MCF 10A (cell line): ENCODE data around the gene LRRFIP2. TPM values are rescaled to one million over a fixed set of nuclear protein-coding genes. Genes with fewer than 3 reads are reported as not detected.

Experiments
- BruUV-seq: library from RNA; stranded (reverse); fragments of 400-500 nt; replicated peaks from 2 replicates; lab custom pipeline; 2021; lab: Mats Ljungman, UMichigan
- CTCF ChIA-PET: fragments of 300-600 bp; sonication (Branson Sonifier 250); formaldehyde crosslinking; extraction: SDS; loops from one replicate; lab custom pipeline; 2021; ENCODE audit warnings: antibody characterized with exemption, inconsistent platforms; lab: Yijun Ruan, JAX
- POLR2A ChIA-PET: fragments of 300-600, 350-650 bp; sonication (Branson Sonifier 250); formaldehyde crosslinking; extraction: SDS; loops from one replicate; lab custom pipeline; 2020; ENCODE audit warnings: antibody characterized with exemption, inconsistent platforms; lab: Yijun Ruan, JAX
- DNase-seq: peaks from one replicate; pipeline ENCODE4 v3.0.0-alpha.2; 2018; ENCODE audit not compliant: unreplicated experiment
- H3K27ac Mint-ChIP-seq: one replicate; pipeline ENCODE4 v1.8.0; 2022; ENCODE audit warnings: mild to moderate bottlenecking, low read depth, mixed read lengths; ENCODE audit not compliant: unreplicated experiment
- H3K27me3 Mint-ChIP-seq: one replicate; pipeline ENCODE4 v1.8.0; 2022; ENCODE audit warnings: mixed read lengths; ENCODE audit not compliant: insufficient read depth, unreplicated experiment
- H3K36me3 Mint-ChIP-seq: one replicate; pipeline ENCODE4 v1.8.0; 2022; ENCODE audit warnings: mild to moderate bottlenecking, moderate library complexity, mixed read lengths; ENCODE audit not compliant: insufficient read depth, unreplicated experiment
- H3K4me1 Mint-ChIP-seq: one replicate; pipeline ENCODE4 v1.8.0; 2022; ENCODE audit warnings: mixed read lengths; ENCODE audit not compliant: insufficient read depth, unreplicated experiment
- H3K4me3 Mint-ChIP-seq: one replicate; pipeline ENCODE4 v1.8.0; 2022; ENCODE audit warnings: mild to moderate bottlenecking, moderate library complexity, mixed read lengths; ENCODE audit not compliant: unreplicated experiment
- H3K9me3 Mint-ChIP-seq: one replicate; pipeline ENCODE4 v1.8.0; 2022; ENCODE audit warnings: mixed read lengths; ENCODE audit not compliant: unreplicated experiment
- intact Hi-C: fragments of 100-400 bp; cut with micrococcal nuclease; formaldehyde crosslinking; loops from 2 replicates; pipeline ENCODE4 v1.14.1; 2022
- total RNA-seq: library from RNA; stranded (reverse); gene quantifications from 2 replicates; pipeline ENCODE4 v1.2.3, GENCODE V29; 2022
- TF ChIP-seq, protein P1 (sequence below): fragments of 200-600 bp; IDR thresholded peaks from one replicate; pipeline ENCODE4 v1.8.0; 2022; ENCODE audit warnings: antibody characterized with exemption, mild to moderate bottlenecking; ENCODE audit not compliant: unreplicated experiment

LRRFIP2 gene
- total RNA-seq, 1 experiment from 2014 or later, result 76.6 TPM

DNA sequence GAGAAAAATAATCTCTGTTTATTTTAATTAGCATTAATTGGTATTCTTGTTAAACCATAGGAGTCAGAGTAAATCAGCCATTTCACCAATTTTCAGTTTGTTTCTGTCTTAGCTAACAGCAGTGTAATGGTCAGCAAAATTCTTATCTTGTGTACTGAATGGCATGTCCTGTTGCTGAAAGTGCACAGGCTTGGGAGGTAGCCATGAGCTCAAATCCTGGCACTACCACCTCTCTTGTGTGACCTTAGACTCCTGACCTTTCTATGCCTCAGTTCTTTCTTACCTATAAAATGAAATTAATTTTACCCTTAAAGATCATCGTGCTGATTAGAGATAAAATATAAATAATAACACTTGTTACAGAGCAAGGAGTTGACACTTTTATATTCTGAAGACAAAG is 145.3 kb downstream of the LRRFIP2 start:
- DNase-seq, result no peak
- no peak overlapping the region for H3K4me3 Mint-ChIP-seq
- TF ChIP-seq, protein P1, sequence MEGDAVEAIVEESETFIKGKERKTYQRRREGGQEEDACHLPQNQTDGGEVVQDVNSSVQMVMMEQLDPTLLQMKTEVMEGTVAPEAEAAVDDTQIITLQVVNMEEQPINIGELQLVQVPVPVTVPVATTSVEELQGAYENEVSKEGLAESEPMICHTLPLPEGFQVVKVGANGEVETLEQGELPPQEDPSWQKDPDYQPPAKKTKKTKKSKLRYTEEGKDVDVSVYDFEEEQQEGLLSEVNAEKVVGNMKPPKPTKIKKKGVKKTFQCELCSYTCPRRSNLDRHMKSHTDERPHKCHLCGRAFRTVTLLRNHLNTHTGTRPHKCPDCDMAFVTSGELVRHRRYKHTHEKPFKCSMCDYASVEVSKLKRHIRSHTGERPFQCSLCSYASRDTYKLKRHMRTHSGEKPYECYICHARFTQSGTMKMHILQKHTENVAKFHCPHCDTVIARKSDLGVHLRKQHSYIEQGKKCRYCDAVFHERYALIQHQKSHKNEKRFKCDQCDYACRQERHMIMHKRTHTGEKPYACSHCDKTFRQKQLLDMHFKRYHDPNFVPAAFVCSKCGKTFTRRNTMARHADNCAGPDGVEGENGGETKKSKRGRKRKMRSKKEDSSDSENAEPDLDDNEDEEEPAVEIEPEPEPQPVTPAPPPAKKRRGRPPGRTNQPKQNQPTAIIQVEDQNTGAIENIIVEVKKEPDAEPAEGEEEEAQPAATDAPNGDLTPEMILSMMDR, result no peak
- no peaks in the 10 kb centered on the region for H3K4me1 Mint-ChIP-seq
- peaks cover 95% of the 10 kb centered on the region for H3K36me3 Mint-ChIP-seq
- ChIA-PET CTCF (no interaction called here), POLR2A (interaction anchor here (1.0 kb wide), 1 partner anchor 11 kb away, joined by 3 read pairs; no protein-coding TSS in a partner anchor)
- no TSS peak for BruUV-seq
- H3K27me3 Mint-ChIP-seq, result no peaks in the 10 kb centered on the region
- intact Hi-C loops, result no loop called here
- H3K9me3 Mint-ChIP-seq, result peaks cover 9% of the 10 kb centered on the region
- no peak overlapping the region for H3K27ac Mint-ChIP-seq

GRCh38 chr3:37028329-37028728 is 146.1 kb downstream of the LRRFIP2 start:
- intact Hi-C loops, result no loop called here
- no peak for DNase-seq
- TF ChIP-seq, protein P1, result no peak
- ChIA-PET CTCF (interaction anchor here (0.7 kb wide), 1 partner anchor 9 kb away, joined by 3 read pairs; no protein-coding TSS in a partner anchor), POLR2A (no interaction called here)
- Mint-ChIP-seq H3K27me3 (no peaks in the 10 kb centered on the region), H3K4me3 (no peak overlapping the region), H3K9me3 (peaks cover 9% of the 10 kb centered on the region), H3K4me1 (no peaks in the 10 kb centered on the region), H3K27ac (no peak overlapping the region), H3K36me3 (peaks cover 99% of the 10 kb centered on the region)
- no TSS peak for BruUV-seq

- no peaks in the 10 kb centered on the region for H3K27me3 Mint-ChIP-seq
- intact Hi-C loops, result no loop called here
Measured at GRCh38 chr3:37026851-37027250, 147.5 kb downstream of the LRRFIP2 start.

GRCh38 chr3:37025561-37026335 is 148.6 kb downstream of the LRRFIP2 start:
- intact Hi-C loops, result no loop called here
- BruUV-seq, result no TSS peak
- no peak overlapping the region for H3K4me3 Mint-ChIP-seq
- no peak overlapping the region for H3K27ac Mint-ChIP-seq
- no peaks in the 10 kb centered on the region for H3K27me3 Mint-ChIP-seq
- POLR2A ChIA-PET, result interaction anchor here (1.4 kb wide), 1 partner anchor 29 kb away, joined by 5 read pairs; no protein-coding TSS in a partner anchor
- TF ChIP-seq, protein P1, result no peak
- CTCF ChIA-PET, result interaction anchor here (0.6 to 1.8 kb wide), 6 partner anchors 9 to 862 kb away, joined by 3 to 11 read pairs (median 4); no protein-coding TSS in a partner anchor
- H3K9me3 Mint-ChIP-seq, result peaks cover 9% of the 10 kb centered on the region
- no peaks in the 10 kb centered on the region for H3K4me1 Mint-ChIP-seq
- peaks cover 99% of the 10 kb centered on the region for H3K36me3 Mint-ChIP-seq
- DNase-seq, result no peak

More at GRCh38 chr3:37026851-37027250, 147.5 kb downstream of the LRRFIP2 start:
- POLR2A ChIA-PET, result interaction anchor here (0.5 kb wide), 1 partner anchor 7 kb away, joined by 4 read pairs; no protein-coding TSS in a partner anchor
- no TSS peak for BruUV-seq
- H3K27ac Mint-ChIP-seq, result no peak overlapping the region
- TF ChIP-seq, protein P1, result no peak
- H3K9me3 Mint-ChIP-seq, result peaks cover 9% of the 10 kb centered on the region
- H3K4me3 Mint-ChIP-seq, result no peak overlapping the region
- peaks cover 99% of the 10 kb centered on the region for H3K36me3 Mint-ChIP-seq
- H3K4me1 Mint-ChIP-seq, result no peaks in the 10 kb centered on the region
- no peak for DNase-seq
- CTCF ChIA-PET, result interaction anchor here (0.9 to 1.8 kb wide), 2 partner anchors 12 to 184 kb away, joined by 3 to 5 read pairs; no protein-coding TSS in a partner anchor
